Right ventricle myocardium superior (tissue), 1 donor: ENCODE results near the gene TLE5. TPM values are rescaled to one million over a fixed set of nuclear protein-coding genes. Genes with fewer than 3 reads are reported as not detected.

Experiments
- ATAC-seq: fragments of 200-7000 bp; cut with Tn5 transposase; one replicate; pipeline ENCODE4 v1.9.1; 2020; ENCODE audit warnings: mild to moderate bottlenecking; ENCODE audit not compliant: poor library complexity
- DNase-seq: peaks from one replicate; pipeline ENCODE4 v3.0.0-alpha.2; 2020
- intact Hi-C: fragments of 100-400 bp; cut with DNase I; formaldehyde crosslinking; loops from one replicate; pipeline ENCODE4 v1.11.2; 2022
- total RNA-seq: library from RNA; stranded (reverse); fragmentation: NEBNext Ultra II Directional; extraction: Animal tissue kit (Norgen Biotek cat#: 25700); gene quantifications from one replicate; pipeline ENCODE4 v1.2.1, GENCODE V29; 2021
- donor health status: DM: no; HTN: yes; CAD: no; lungs with severe emphysema.

The TLE5 gene
- total RNA-seq, 1 donor from 2014 or later: 760 TPM

- intact Hi-C loops: no loop called here
- DNase-seq (peak; percentile 98), ATAC-seq (peak; percentile 96)
These were observed 26.7 kb downstream of the TLE5 start for GRCh38 chr19:3035542-3036118.

GRCh38 chr19:3034656-3035541 is 27.4 kb downstream of the TLE5 start:
- DNase-seq (peak; percentile 58), ATAC-seq (no peak)
- intact Hi-C loops: no loop called here

- DNase-seq (no peak), ATAC-seq (no peak)
- intact Hi-C loops: no loop called here
These were observed 28.0 kb downstream of the TLE5 start for GRCh38 chr19:3034406-3034655.

- intact Hi-C loops: no loop called here
- no peak for ATAC-seq
- DNase-seq: no peak
These were observed 28.5 kb downstream of the TLE5 start for GRCh38 chr19:3033595-3034405.

- DNase-seq (no peak), ATAC-seq (no peak)
- intact Hi-C loops: no loop called here
These were observed 30.8 kb downstream of the TLE5 start for GRCh38 chr19:3031607-3031867.

- peak; percentile 52 for DNase-seq
- ATAC-seq: peak; percentile 57
- intact Hi-C loops: loop anchor here (5.0 kb wide), 2 partner anchors 42 to 57 kb away; no protein-coding TSS in a partner anchor
These were observed 33.0 kb downstream of the TLE5 start, which contains the start of gene TLE2 for GRCh38 chr19:3029065-3029923. Gene TLE2 (minus strand): TSS chr19:3029280. CDS start chr19:3028904, 376 bp downstream.

- DNase-seq (no peak), ATAC-seq (peak; percentile 3)
- intact Hi-C loops: loop anchor here (5.0 kb wide), 2 partner anchors 41 to 56 kb away; no protein-coding TSS in a partner anchor
These were observed 33.8 kb downstream of the TLE5 start for GRCh38 chr19:3028305-3029064.

- DNase-seq (no peak), ATAC-seq (no peak)
- intact Hi-C loops: loop anchor here (5.0 kb wide), 2 partner anchors 41 to 56 kb away; no protein-coding TSS in a partner anchor
These were observed 34.4 kb downstream of the TLE5 start for GRCh38 chr19:3027981-3028304.

- ATAC-seq: no peak
- no peak for DNase-seq
- intact Hi-C loops: loop anchor here (5.0 kb wide), 2 partner anchors 40 to 55 kb away; no protein-coding TSS in a partner anchor
These were observed 35.0 kb downstream of the TLE5 start for GRCh38 chr19:3027292-3027691.

GRCh38 chr19:3026768-3027167 is 35.5 kb downstream of the TLE5 start:
- ATAC-seq: no peak
- intact Hi-C loops: loop anchor here (5.0 kb wide), 2 partner anchors 39 to 54 kb away; no protein-coding TSS in a partner anchor
- no peak for DNase-seq

- ATAC-seq (no peak), DNase-seq (no peak)
- intact Hi-C loops: loop anchor here (5.0 kb wide), 2 partner anchors 38 to 53 kb away; no protein-coding TSS in a partner anchor
These were observed 36.8 kb downstream of the TLE5 start for GRCh38 chr19:3025549-3025886.

- ATAC-seq: no peak
- DNase-seq: no peak
- intact Hi-C loops: loop anchor here (5.0 kb wide), 2 partner anchors 38 to 53 kb away; no protein-coding TSS in a partner anchor
These were observed 37.3 kb downstream of the TLE5 start for GRCh38 chr19:3024870-3025548.

- no peak for DNase-seq
- intact Hi-C loops: no loop called here
- ATAC-seq: no peak
These were observed 37.8 kb downstream of the TLE5 start for GRCh38 chr19:3024509-3024869.

GRCh38 chr19:3020321-3020960 is 41.9 kb downstream of the TLE5 start:
- ATAC-seq: no peak
- DNase-seq: no peak
- intact Hi-C loops: no loop called here

- ATAC-seq (no peak), DNase-seq (no peak)
- intact Hi-C loops: no loop called here
These were observed 43.0 kb downstream of the TLE5 start for GRCh38 chr19:3019211-3019854.

GRCh38 chr19:3017923-3018322 is 44.4 kb downstream of the TLE5 start:
- ATAC-seq (no peak), DNase-seq (no peak)
- intact Hi-C loops: no loop called here
